Measurements from ENCODE around the gene TFG. TPM values are rescaled to one million over a fixed set of nuclear protein-coding genes. Genes with fewer than 3 reads are reported as not detected.

The TFG gene
- polyA plus RNA-seq, 4 donors, result 142 to 167 (median 153) TPM

GRCh38 chr3:100753846-100754245 is 44.6 kb downstream of the TFG start:
- no peak for DNase-seq (ENCODE audit: low read depth in 4 of 4, low spot score in 3 of 4)

GRCh38 chr3:100754563-100755334 is 45.5 kb downstream of the TFG start:
- no peak for DNase-seq (ENCODE audit: low read depth in 4 of 4, low spot score in 3 of 4)

GRCh38 chr3:100756441-100756840 is 47.1 kb downstream of the TFG start:
- no peak for DNase-seq (ENCODE audit: low read depth in 4 of 4, low spot score in 3 of 4)

GRCh38 chr3:100759159-100759558 is 49.9 kb downstream of the TFG start:
- no peak for DNase-seq (ENCODE audit: low read depth in 4 of 4, low spot score in 3 of 4)

GRCh38 chr3:100759950-100760349 is 50.7 kb downstream of the TFG start:
- DNase-seq (ENCODE audit: low read depth in 4 of 4, low spot score in 3 of 4), result no peak

- no peak for DNase-seq (ENCODE audit: low read depth in 4 of 4, low spot score in 3 of 4)
Observed at GRCh38 chr3:100760377-100760776, 51.1 kb downstream of the TFG start.

- DNase-seq (ENCODE audit: low read depth in 4 of 4, low spot score in 3 of 4), result no peak
Observed at GRCh38 chr3:100761211-100761942, 52.1 kb downstream of the TFG start.

GRCh38 chr3:100761951-100762350 is 52.7 kb downstream of the TFG start:
- DNase-seq (ENCODE audit: low read depth in 4 of 4, low spot score in 3 of 4), result no peak

GRCh38 chr3:100765437-100765975 is 56.2 kb downstream of the TFG start:
- DNase-seq (ENCODE audit: low read depth in 4 of 4, low spot score in 3 of 4), result no peak

GRCh38 chr3:100766069-100766468 is 56.8 kb downstream of the TFG start:
- DNase-seq (ENCODE audit: low read depth in 4 of 4, low spot score in 3 of 4), result no peak

- DNase-seq (ENCODE audit: low read depth in 4 of 4, low spot score in 3 of 4), result no peak
Observed at GRCh38 chr3:100769693-100770092, 60.4 kb downstream of the TFG start.

GRCh38 chr3:100775226-100775625 is 65.9 kb downstream of the TFG start:
- no peak for DNase-seq (ENCODE audit: low read depth in 4 of 4, low spot score in 3 of 4)

- no peak for DNase-seq (ENCODE audit: low read depth in 4 of 4, low spot score in 3 of 4)
Observed at GRCh38 chr3:100775669-100776068, 66.4 kb downstream of the TFG start.

- DNase-seq (ENCODE audit: low read depth in 4 of 4, low spot score in 3 of 4), result no peak
Observed at GRCh38 chr3:100776097-100776729, 66.9 kb downstream of the TFG start.

- DNase-seq (ENCODE audit: low read depth in 4 of 4, low spot score in 3 of 4), result no peak
Observed at GRCh38 chr3:100776746-100777145, 67.5 kb downstream of the TFG start.

GRCh38 chr3:100777271-100777670 is 68.0 kb downstream of the TFG start:
- no peak for DNase-seq (ENCODE audit: low read depth in 4 of 4, low spot score in 3 of 4)

GRCh38 chr3:100779480-100779879 is 70.2 kb downstream of the TFG start:
- DNase-seq (ENCODE audit: low read depth in 4 of 4, low spot score in 3 of 4), result no peak

- no peak for DNase-seq (ENCODE audit: low read depth in 4 of 4, low spot score in 3 of 4)
Observed at GRCh38 chr3:100780071-100780622, 70.9 kb downstream of the TFG start.

- DNase-seq (ENCODE audit: low read depth in 4 of 4, low spot score in 3 of 4), result no peak
Observed at GRCh38 chr3:100781301-100781700, 72.0 kb downstream of the TFG start.

GRCh38 chr3:100782348-100782747 is 73.1 kb downstream of the TFG start:
- DNase-seq (ENCODE audit: low read depth in 4 of 4, low spot score in 3 of 4), result no peak

GRCh38 chr3:100782906-100783305 is 73.6 kb downstream of the TFG start:
- DNase-seq (ENCODE audit: low read depth in 4 of 4, low spot score in 3 of 4), result peak in 2 of 4 donors; percentile 16 to 33
